ENCODE data around the gene DLAT.
"Not testable (repeated sequence)": the region's sequence is repeated elsewhere in the genome, so short reads cannot be mapped to it uniquely, and the experiment has no call there.

DLAT gene

GRCh38 chr11:112004389-112004788 lies 20.8 kb upstream of the DLAT start:
- no peak for DNase-seq (ENCODE audit: low read depth in 2 of 2, low spot score in 1 of 2)

GRCh38 chr11:112005422-112006094 lies 19.6 kb upstream of the DLAT start:
- no peak for DNase-seq (ENCODE audit: low read depth in 2 of 2, low spot score in 1 of 2)

- DNase-seq (ENCODE audit: low read depth in 2 of 2, low spot score in 1 of 2): not testable (repeated sequence)
These were observed 19.1 kb upstream of the DLAT start for GRCh38 chr11:112006095-112006441.

DNA sequence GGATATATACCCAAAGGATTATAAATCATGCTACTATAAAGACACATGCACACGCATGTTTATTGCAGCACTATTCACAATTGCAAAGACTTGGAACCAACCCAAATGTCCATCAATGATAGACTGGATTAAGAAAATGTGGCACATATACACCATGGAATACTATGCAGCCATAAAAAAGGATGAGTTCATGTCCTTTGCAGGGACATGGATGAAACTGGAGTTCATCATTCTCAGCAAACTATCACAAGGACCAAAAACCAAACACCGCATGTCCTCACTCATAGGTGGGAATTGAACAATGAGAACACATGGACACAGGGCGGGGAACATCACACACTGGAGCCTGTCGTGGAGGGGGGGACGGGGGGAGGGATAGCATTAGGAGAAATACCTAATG lies 13.8 kb upstream of the DLAT start:
- DNase-seq (ENCODE audit: low read depth in 2 of 2, low spot score in 1 of 2): not testable (repeated sequence)

DNA sequence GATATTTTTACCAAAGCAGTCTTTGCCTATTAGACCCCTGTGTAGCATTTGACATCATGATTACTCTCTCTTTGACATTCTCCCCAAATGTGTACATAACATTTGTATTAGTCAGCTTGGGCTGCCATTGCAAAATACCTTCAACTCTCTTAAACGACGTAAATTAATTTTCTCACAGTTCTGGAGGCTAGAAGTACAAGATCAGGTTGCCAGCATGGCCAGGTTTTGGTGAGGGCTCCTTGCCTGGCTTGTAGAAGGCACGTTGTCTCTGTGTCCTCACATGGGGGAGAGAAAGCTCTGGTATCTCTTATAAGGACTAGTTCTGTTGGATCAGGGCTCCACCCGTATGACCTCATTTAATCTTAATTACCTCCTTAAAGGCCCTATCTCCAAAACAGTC lies 12.3 kb upstream of the DLAT start:
- DNase-seq (ENCODE audit: low read depth in 2 of 2, low spot score in 1 of 2): no peak

DNA sequence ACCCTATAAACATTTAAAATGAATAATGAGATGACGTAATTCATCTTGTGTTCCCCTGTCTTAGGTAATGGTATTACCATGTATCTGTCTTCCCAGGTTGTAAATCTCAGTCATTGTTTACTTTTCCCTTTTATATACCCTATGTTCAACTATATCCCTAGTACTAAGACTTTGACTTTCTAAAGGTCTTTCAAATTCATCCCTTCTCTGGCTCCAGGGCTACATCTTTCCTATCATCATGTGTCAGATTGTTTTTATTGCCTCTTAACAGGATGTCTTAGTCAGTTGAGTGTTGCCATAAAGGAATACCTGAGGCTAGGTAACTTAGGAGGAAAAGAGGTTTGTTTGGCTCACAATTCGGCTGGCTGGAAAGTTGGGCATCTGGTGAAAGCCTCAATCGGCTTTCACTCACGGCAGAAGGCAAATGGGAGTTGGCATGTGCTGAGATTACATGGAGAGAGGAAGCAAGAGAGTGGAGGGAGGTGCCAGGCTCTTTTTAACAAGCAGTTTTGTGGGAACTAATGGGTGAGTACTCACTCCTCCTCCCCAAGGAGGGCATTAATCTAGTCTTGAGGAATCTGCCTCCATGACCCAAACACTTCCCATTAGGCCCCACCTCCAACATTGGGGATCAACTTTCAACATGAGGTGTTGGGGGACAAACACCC lies 11.6 kb upstream of the DLAT start:
- DNase-seq (ENCODE audit: low read depth in 2 of 2, low spot score in 1 of 2): no peak

- no peak for DNase-seq (ENCODE audit: low read depth in 2 of 2, low spot score in 1 of 2)
These were observed 9.0 kb upstream of the DLAT start for GRCh38 chr11:112016088-112016764.

DNA sequence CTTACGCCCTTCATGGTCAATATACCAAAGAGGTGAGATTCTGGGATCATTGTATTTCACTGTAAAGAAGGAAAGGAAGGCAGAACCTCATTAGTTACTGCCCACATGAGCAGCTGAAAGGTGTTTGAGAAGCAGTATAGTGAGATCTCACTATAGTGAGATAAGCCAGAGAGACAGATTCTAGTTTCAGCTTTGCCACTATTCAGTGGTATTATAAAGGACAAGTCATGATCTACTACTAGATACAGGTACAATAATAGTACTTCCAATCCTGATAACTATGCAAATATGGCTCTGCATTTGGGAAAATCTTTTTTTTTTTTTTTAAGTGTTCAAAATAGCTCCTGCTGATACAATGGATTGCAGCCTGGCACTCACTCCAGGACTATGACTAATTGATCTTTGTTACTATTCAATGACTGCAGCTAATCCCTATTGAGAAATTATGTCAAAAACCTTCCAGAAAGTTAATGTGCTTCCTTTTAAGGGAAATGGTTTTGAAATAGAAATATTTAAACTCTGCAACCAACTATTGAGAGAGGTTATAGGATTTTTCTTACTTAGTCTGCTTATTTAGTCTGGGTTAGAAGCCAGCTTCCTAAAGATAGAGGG lies 8.3 kb upstream of the DLAT start:
- no peak for DNase-seq (ENCODE audit: low read depth in 2 of 2, low spot score in 1 of 2)

DNA sequence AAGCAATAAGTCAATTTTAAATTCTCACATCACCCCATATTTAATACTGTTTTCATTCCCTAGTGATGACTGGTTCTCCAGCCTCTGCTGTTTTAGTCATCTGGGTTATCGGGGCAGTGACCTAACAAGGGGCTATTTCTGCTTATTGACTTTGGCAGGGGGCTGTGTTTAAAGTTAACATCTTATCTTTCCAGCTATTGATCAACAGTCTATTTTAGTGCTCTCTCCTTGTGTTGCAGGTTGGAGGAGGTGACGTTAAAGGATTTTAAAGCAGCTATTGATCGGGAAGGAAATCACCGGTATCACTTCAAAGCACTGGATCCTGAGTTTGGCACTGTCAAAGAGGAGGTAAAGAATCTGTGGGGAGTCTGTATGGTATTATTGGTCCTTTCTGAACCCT lies 7.7 kb upstream of the DLAT start:
- no peak for DNase-seq (ENCODE audit: low read depth in 2 of 2, low spot score in 1 of 2)

DNA sequence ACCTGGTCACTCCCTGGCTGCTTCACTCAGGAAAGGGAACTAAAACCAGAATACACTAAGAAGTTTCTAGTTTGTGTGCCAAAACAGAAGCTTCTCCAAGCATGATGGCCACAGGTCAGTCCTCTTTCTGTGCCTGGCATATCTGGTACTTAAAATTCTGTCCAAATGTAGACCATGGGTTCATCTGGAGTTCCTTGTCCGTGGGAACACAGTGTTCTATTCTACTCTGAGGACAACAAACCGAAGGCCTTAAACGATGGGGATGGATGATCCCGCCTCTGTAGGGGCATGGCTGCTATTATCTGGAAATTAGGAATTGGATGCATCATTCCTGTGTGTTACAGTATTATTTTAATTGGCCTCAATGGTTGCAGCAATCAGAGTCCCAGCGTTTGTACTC lies 6.1 kb upstream of the DLAT start:
- no peak for DNase-seq (ENCODE audit: low read depth in 2 of 2, low spot score in 1 of 2)

GRCh38 chr11:112023104-112023503 lies 2.1 kb upstream of the DLAT start:
- DNase-seq (ENCODE audit: low read depth in 2 of 2, low spot score in 1 of 2): no peak

GRCh38 chr11:112024178-112024772 lies 933 bp upstream of the DLAT start:
- DNase-seq (ENCODE audit: low read depth in 2 of 2, low spot score in 1 of 2): no peak

DNA sequence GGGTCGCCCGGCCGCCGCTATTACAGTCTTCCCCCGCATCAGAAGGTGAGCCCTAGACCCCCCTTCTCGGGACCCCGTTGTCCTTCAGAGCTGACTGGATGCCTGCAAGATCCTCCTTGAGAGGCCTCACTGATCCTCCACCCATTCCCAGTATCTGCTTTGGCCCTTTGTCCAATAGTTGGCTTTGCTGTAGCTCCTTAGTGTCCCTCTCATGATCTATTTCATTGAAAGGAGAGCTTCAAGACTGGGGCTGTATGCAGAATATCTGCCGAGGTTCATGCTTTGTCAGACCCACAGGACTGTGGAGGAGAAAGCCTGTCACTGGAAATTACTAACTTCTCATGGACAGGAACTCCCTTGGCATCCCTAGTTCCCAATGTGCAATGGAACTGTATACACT lies 499 bp downstream of the DLAT start:
- no peak for DNase-seq (ENCODE audit: low read depth in 2 of 2, low spot score in 1 of 2)

GRCh38 chr11:112026784-112027410 lies 1.7 kb downstream of the DLAT start:
- not testable (repeated sequence) for DNase-seq (ENCODE audit: low read depth in 2 of 2, low spot score in 1 of 2)

DNA sequence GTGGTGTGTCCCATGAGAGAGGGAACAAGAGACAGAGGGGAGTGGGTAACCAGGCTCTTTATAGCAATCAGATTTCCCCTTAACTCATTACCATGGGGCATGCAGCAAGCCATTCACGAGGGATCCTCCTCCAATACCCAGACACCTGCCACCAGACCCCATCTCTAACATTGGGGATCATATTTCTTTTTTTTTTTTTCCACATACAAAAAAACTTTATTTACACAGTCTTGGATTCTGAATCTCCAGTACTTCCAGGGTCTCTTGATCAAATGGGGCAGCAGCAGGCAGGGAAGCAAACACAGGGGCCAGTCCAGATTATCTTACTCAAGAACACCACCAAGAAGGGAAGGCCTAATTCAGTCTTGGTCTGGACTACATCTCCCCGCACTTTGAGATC lies 4.3 kb downstream of the DLAT start:
- DNase-seq (ENCODE audit: low read depth in 2 of 2, low spot score in 1 of 2): no peak

GRCh38 chr11:112033902-112034301 lies 8.7 kb downstream of the DLAT start:
- no peak for DNase-seq (ENCODE audit: low read depth in 2 of 2, low spot score in 1 of 2)

GRCh38 chr11:112037527-112037926 lies 12.3 kb downstream of the DLAT start:
- DNase-seq (ENCODE audit: low read depth in 2 of 2, low spot score in 1 of 2): no peak

- no peak for DNase-seq (ENCODE audit: low read depth in 2 of 2, low spot score in 1 of 2)
These were observed 17.2 kb downstream of the DLAT start for GRCh38 chr11:112042161-112042960.

- no peak for DNase-seq (ENCODE audit: low read depth in 2 of 2, low spot score in 1 of 2)
These were observed 17.7 kb downstream of the DLAT start for GRCh38 chr11:112042961-112043304.

DNA sequence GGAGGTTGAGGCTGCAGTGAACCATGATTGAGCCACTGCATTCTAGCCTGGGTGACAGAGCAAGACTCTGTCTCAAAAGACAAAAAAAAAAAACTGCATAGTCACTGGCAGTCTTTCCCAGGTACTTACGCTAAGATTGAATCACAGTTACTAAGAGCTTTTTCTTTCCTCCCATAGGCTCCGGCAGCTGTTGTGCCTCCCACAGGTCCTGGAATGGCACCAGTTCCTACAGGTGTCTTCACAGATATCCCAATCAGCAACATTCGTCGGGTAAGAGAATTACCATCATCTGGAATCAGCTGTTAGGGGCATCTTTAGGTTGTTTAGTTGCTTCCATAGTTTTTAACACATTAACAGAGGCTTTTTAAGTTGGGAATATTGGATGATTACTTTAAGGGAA lies 19.8 kb downstream of the DLAT start:
- no peak for DNase-seq (ENCODE audit: low read depth in 2 of 2, low spot score in 1 of 2)

DNA sequence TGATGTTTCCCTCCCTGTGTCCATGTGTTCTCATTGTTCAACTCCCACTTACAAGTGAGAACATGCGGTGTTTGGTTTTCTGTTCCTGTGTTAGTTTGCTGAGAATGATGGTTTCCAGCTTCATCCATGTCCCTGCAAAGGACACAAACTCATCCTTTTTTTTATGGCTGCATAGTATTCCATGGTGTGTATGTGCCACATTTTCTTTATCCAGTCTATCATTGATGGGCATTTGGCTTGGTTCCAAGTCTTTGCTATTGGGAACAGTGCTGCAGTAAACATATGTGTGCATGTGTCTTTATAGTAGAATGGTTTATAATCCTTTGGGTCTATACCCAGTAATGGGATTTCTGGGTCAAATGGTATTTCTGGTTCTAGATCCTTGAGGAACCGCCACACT lies 21.4 kb downstream of the DLAT start:
- DNase-seq (ENCODE audit: low read depth in 2 of 2, low spot score in 1 of 2): not testable (repeated sequence)
